IMR-90 (cell line): Measurements from ENCODE around the gene SLAMF9. TPM values are rescaled to one million over a fixed set of nuclear protein-coding genes. Genes with fewer than 3 reads are reported as not detected.

Experiments
- ATAC-seq: fragments of 200-7000 bp; cut with Tn5 transposase; 2 replicates; pipeline ENCODE4 v1.9.1; 2020; ENCODE audit warnings: low read depth, mild to moderate bottlenecking, moderate library complexity
- BruUV-seq: library from RNA; stranded (reverse); fragments of 400-500 nt; replicated peaks from 2 replicates; lab custom pipeline; 2021; lab: Mats Ljungman, UMichigan
- CTCF ChIA-PET: fragments of 300-600 bp; formaldehyde crosslinking; extraction: SDS; loops from one replicate; lab custom pipeline; 2021; ENCODE audit warnings: antibody characterized with exemption; lab: Yijun Ruan, JAX
- POLR2A ChIA-PET: fragments of 300-600 bp; sonication (Branson Sonifier 250); formaldehyde crosslinking; loops from one replicate; lab custom pipeline; 2022; ENCODE audit warnings: antibody characterized with exemption; ENCODE audit not compliant: unreplicated experiment; lab: Charles Lee
- DNase-seq: peaks from one replicate; pipeline ENCODE4 v3.0.0; 2013
- H2AFZ ChIP-seq: replicated peaks from 2 replicates; pipeline ENCODE3; 2013; ENCODE audit warnings: low read length, mild to moderate bottlenecking; ENCODE audit not compliant: poor library complexity
- H2AK5ac ChIP-seq: 2 replicates; pipeline ENCODE4 v1.6.1; 2013; ENCODE audit warnings: low read depth, low read length, inconsistent platforms
- H2AK9ac ChIP-seq: replicated peaks from 2 replicates; pipeline ENCODE3; 2013; ENCODE audit warnings: mild to moderate bottlenecking, low read depth, low read length, moderate library complexity; ENCODE audit not compliant: poor library complexity
- H2BK120ac ChIP-seq: 2 replicates; pipeline ENCODE4 v1.6.1; 2013; ENCODE audit warnings: low read depth, low read length, inconsistent platforms
- H2BK15ac ChIP-seq: 3 replicates; pipeline ENCODE4 v1.6.1; 2013; ENCODE audit warnings: low read depth, low read length, inconsistent platforms
- H2BK20ac ChIP-seq: 2 replicates; pipeline ENCODE4 v1.6.1; 2013; ENCODE audit warnings: low read depth, mild to moderate bottlenecking, inconsistent platforms, low read length, moderate library complexity
- H2BK5ac ChIP-seq: 2 replicates; pipeline ENCODE4 v1.6.1; 2013; ENCODE audit warnings: mild to moderate bottlenecking, low read depth, low read length, inconsistent platforms; ENCODE audit not compliant: poor library complexity, severe bottlenecking
- H3K14ac ChIP-seq: replicated peaks from 2 replicates; pipeline ENCODE4 v1.6.1; 2013; ENCODE audit warnings: low read depth, low read length, inconsistent platforms
- H3K18ac ChIP-seq: 2 replicates; pipeline ENCODE4 v1.6.1; 2013; ENCODE audit warnings: low read depth, low read length, control low read depth
- H3K23ac ChIP-seq: 2 replicates; pipeline ENCODE4 v1.6.1; 2013; ENCODE audit warnings: low read depth, low read length, inconsistent platforms
- H3K27ac ChIP-seq: 2 replicates; pipeline ENCODE4 v1.5.1; 2013; ENCODE audit warnings: mild to moderate bottlenecking, control low read depth, low read length; ENCODE audit not compliant: insufficient read depth
- H3K27me3 ChIP-seq: 2 replicates; pipeline ENCODE4 v1.6.1; 2013; ENCODE audit warnings: low read length; ENCODE audit not compliant: control insufficient read depth, insufficient read depth
- H3K36me3 ChIP-seq: 2 replicates; pipeline ENCODE4 v1.6.1; 2013; ENCODE audit warnings: low read length, mixed read lengths; ENCODE audit not compliant: control insufficient read depth, insufficient read depth
- H3K4ac ChIP-seq: 2 replicates; pipeline ENCODE4 v1.6.1; 2013; ENCODE audit warnings: low read depth, low read length, inconsistent platforms
- H3K4me1 ChIP-seq: 2 replicates; pipeline ENCODE4 v1.6.1; 2013; ENCODE audit warnings: low read length, mixed read lengths; ENCODE audit not compliant: control insufficient read depth, insufficient read depth
- H3K4me2 ChIP-seq: 2 replicates; pipeline ENCODE4 v1.6.1; 2013; ENCODE audit warnings: low read depth, mild to moderate bottlenecking, control low read depth, low read length, moderate library complexity
- H3K4me3 ChIP-seq: 2 replicates; pipeline ENCODE4 v1.5.1; 2013; ENCODE audit warnings: low read depth, mild to moderate bottlenecking, control low read depth, low read length, moderate library complexity; ENCODE audit not compliant: insufficient read depth
- H3K56ac ChIP-seq: 2 replicates; pipeline ENCODE4 v1.6.1; 2013; ENCODE audit warnings: low read length, inconsistent platforms; ENCODE audit not compliant: insufficient read depth; ENCODE audit errors: extremely low read depth
- H3K79me1 ChIP-seq, 2 experiments: 2 replicates each; pipeline ENCODE4 v1.6.1; 2013; ENCODE audit warnings: low read length in 2 of 2, inconsistent platforms in 1 of 2, low read depth in 1 of 2
- H3K9ac ChIP-seq: 2 replicates; pipeline ENCODE4 v1.6.1; 2013; ENCODE audit warnings: low read depth, low read length, control low read depth
- H3K9me1 ChIP-seq: 2 replicates; pipeline ENCODE4 v1.6.1; 2013; ENCODE audit warnings: low read length, inconsistent platforms; ENCODE audit not compliant: insufficient read depth
- H3K9me3 ChIP-seq: 2 replicates; pipeline ENCODE4 v1.6.1; 2013; ENCODE audit warnings: low read length; ENCODE audit not compliant: control insufficient read depth, insufficient read depth
- H4K20me1 ChIP-seq: 2 replicates; pipeline ENCODE4 v1.6.1; 2013; ENCODE audit warnings: low read length, inconsistent platforms; ENCODE audit not compliant: insufficient read depth
- H4K5ac ChIP-seq: 2 replicates; pipeline ENCODE4 v1.6.1; 2013; ENCODE audit warnings: mild to moderate bottlenecking, low read depth, low read length, control low read depth
- H4K8ac ChIP-seq, 2 experiments: 2 replicates each; pipeline ENCODE4 v1.6.1; 2013; ENCODE audit warnings: low read depth in 2 of 2, low read length in 2 of 2, control low read depth in 1 of 2, inconsistent platforms in 1 of 2
- H4K91ac ChIP-seq: 2 replicates; pipeline ENCODE4 v1.6.1; 2013; ENCODE audit warnings: low read depth, low read length, inconsistent platforms; ENCODE audit not compliant: insufficient read depth
- BHLHE40 ChIP-seq: fragments of 150-350 bp; IDR thresholded peaks from 2 replicates; pipeline ENCODE4 v1.6.1; 2016; ENCODE audit warnings: mild to moderate bottlenecking, low read depth, low read length
- CHD1 ChIP-seq: IDR thresholded peaks from 2 replicates; pipeline ENCODE4 v1.6.1; 2012; ENCODE audit warnings: low read depth, low read length, improper control_type of control experiment
- ELK1 ChIP-seq: fragments of 150-350 bp; IDR thresholded peaks from 2 replicates; pipeline ENCODE4 v1.6.1; 2016; ENCODE audit warnings: low read depth, mild to moderate bottlenecking, low read length, moderate library complexity, borderline replicate concordance
- FOS ChIP-seq: fragments of 150-350 bp; IDR thresholded peaks from 2 replicates; pipeline ENCODE4 v1.6.1; 2016; ENCODE audit warnings: low read depth, low read length
- RCOR1 ChIP-seq: IDR thresholded peaks from 2 replicates; pipeline ENCODE4 v1.6.1; 2012; ENCODE audit warnings: mild to moderate bottlenecking, low read length, improper control_type of control experiment; ENCODE audit not compliant: insufficient replicate concordance
- RFX5 ChIP-seq: IDR thresholded peaks from 2 replicates; pipeline ENCODE4 v1.8.0; 2012; ENCODE audit warnings: low read depth, mild to moderate bottlenecking, low read length, moderate library complexity
- WGBS, 2 experiments: methylation state at CpG; one replicate each; pipeline versions ENCODE4 v1.1.5 to v1.1.7; 2013; ENCODE audit warnings: missing lambda C conversion rate in 2 of 2; ENCODE audit not compliant: insufficient read length in 1 of 2; ENCODE audit errors: extremely low coverage in 2 of 2; 5-methylcytosine and 5-hydroxymethylcytosine counted together
- dilution Hi-C: fragments of 300-500 bp; cut with HindIII; formaldehyde crosslinking; loops from one replicate; pipeline ENCODE4 v1.14.3; 2018; ENCODE audit warnings: low sequenced_read_pairs; ENCODE audit not compliant: unreplicated experiment
- in situ Hi-C: fragments of 300-500 bp; cut with MboI; formaldehyde crosslinking; loops from 3 replicates; pipeline ENCODE4 v1.14.3; 2019; ENCODE audit warnings: low sequenced_read_pairs, inconsistent platforms, mixed read lengths
- intact Hi-C: fragments of 100-400 bp; cut with micrococcal nuclease; formaldehyde crosslinking; loops from 2 replicates; pipeline ENCODE4 v1.10.0; 2022
- polyA plus RNA-seq, 3 experiments: library from polyadenylated mRNA; depleted of rRNA; stranded (reverse); fragments of >200 nt; gene quantifications; 2 replicates each; pipeline ENCODE4 v1.2.3, GENCODE V29; 2012; ENCODE audit warnings: low replicate concordance in 1 of 3
- total RNA-seq: library from RNA; depleted of rRNA; stranded (reverse); fragments of >200 nt; gene quantifications from 2 replicates; pipeline ENCODE4 v1.2.3, GENCODE V29; 2012
- TF ChIP-seq, protein P1 (sequence below): conservative IDR thresholded peaks from 2 replicates; pipeline ENCODE4 v1.5.1; 2012; ENCODE audit warnings: mild to moderate bottlenecking, low read depth, low read length, improper control_type of control experiment

SLAMF9 gene
- total and polyA plus RNA-seq, 2 of the 4 experiments (the other 2 are of a cell fraction), result 0.18 to 0.67 TPM

DNA sequence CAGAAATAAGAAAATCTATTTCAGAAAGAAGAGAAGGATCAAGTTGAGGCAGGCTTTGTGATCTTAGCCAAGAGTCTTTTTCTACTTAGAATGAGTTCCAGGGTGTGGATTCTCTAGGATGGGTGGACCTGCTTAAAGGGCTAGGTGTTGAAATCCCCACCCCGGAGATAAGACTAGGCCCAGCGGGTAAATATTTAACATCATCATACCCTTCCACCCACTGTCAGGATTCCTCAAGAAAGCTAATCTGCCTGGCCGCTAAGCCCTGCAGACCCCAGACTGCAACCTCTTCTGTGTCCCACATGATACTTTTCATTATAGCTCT, 14.4 kb downstream of the SLAMF9 start:
- H3K27ac ChIP-seq, result no peak overlapping the region
- no peaks in the 10 kb centered on the region for H3K79me1 ChIP-seq
- no peaks in the 10 kb centered on the region for H3K36me3 ChIP-seq
- dilution Hi-C loops, result no loop called here
- intact Hi-C loops, result loop anchor here (10.0 kb wide), 1 partner anchor 435 kb away; no protein-coding TSS in a partner anchor
- H4K20me1 ChIP-seq, result no peaks in the 10 kb centered on the region
- in situ Hi-C loops, result loop anchor here (5.0 to 10.0 kb wide), 2 partner anchors 68 to 435 kb away; no protein-coding TSS in a partner anchor
- H4K5ac ChIP-seq, result no peak overlapping the region
- no peak overlapping the region for H3K9ac ChIP-seq
- DNase-seq (no peak), ATAC-seq (no peak)
- no peak overlapping the region for H2BK20ac ChIP-seq
- peaks cover 62% of the 10 kb centered on the region for H3K27me3 ChIP-seq
- H3K18ac ChIP-seq, result no peak overlapping the region
- H3K4me1 ChIP-seq, result no peaks in the 10 kb centered on the region
- no peak overlapping the region for H2AK5ac ChIP-seq
- 50% methylated on average over 2 of the region's 3 CpGs; no CpG with 5 or more reads in 1 of the 2 experiments for WGBS, 2 experiments
- no peak overlapping the region for H2BK5ac ChIP-seq
- no peak overlapping the region for H2AFZ ChIP-seq
- H3K9me1 ChIP-seq, result no peaks in the 10 kb centered on the region
- no peak overlapping the region for H3K4me3 ChIP-seq
- no peak overlapping the region for H3K56ac ChIP-seq
- CTCF ChIA-PET, result interaction anchor here (6.4 kb wide), 1 partner anchor 67 kb away, joined by 48 read pairs; no protein-coding TSS in a partner anchor
- no peak overlapping the region for H3K23ac ChIP-seq
- TF ChIP-seq, protein P1, sequence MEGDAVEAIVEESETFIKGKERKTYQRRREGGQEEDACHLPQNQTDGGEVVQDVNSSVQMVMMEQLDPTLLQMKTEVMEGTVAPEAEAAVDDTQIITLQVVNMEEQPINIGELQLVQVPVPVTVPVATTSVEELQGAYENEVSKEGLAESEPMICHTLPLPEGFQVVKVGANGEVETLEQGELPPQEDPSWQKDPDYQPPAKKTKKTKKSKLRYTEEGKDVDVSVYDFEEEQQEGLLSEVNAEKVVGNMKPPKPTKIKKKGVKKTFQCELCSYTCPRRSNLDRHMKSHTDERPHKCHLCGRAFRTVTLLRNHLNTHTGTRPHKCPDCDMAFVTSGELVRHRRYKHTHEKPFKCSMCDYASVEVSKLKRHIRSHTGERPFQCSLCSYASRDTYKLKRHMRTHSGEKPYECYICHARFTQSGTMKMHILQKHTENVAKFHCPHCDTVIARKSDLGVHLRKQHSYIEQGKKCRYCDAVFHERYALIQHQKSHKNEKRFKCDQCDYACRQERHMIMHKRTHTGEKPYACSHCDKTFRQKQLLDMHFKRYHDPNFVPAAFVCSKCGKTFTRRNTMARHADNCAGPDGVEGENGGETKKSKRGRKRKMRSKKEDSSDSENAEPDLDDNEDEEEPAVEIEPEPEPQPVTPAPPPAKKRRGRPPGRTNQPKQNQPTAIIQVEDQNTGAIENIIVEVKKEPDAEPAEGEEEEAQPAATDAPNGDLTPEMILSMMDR, result no peak
- no peak for TF ChIP-seq ELK1
- no peak for TF ChIP-seq RFX5
- TF ChIP-seq BHLHE40, result no peak
- no peak for TF ChIP-seq FOS
- no peak for TF ChIP-seq RCOR1
- no peak for TF ChIP-seq CHD1
- H4K8ac ChIP-seq, result no peak overlapping the region
- no peak overlapping the region for H3K4ac ChIP-seq
- no peak overlapping the region for H2BK15ac ChIP-seq
- H2AK9ac ChIP-seq, result no peak overlapping the region
- H3K4me2 ChIP-seq, result no peak overlapping the region
- no TSS peak for BruUV-seq
- no peaks in the 10 kb centered on the region for H3K9me3 ChIP-seq
- no peak overlapping the region for H4K91ac ChIP-seq
- H2BK120ac ChIP-seq, result no peak overlapping the region
- POLR2A ChIA-PET, result no interaction called here
- no peak overlapping the region for H3K14ac ChIP-seq
